Measurements from ENCODE around the gene SIL1.

SIL1 gene

DNA sequence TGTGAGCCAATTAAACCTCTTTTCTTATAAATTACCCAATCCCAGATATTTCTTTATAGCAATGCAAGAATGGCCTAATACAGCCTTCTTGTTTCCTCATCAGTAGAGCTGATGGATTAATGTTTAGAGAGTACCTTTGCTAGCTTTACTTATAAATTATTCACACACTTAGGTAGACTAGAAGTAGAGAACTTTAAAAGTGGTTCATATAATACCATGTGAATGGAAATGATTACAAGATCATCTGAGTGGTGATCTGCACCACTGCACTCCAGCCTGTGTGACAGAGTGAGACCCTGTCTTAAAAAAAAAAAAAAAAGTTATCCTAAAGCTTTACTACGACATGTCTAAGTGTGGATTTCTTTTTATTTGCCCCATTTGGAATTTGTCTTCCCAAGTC lies 299.9 kb downstream of the SIL1 start:
- Histone ChIP-seq H3K4me2 (no peak overlapping the region), H4K20me1 (no peaks in the 10 kb centered on the region), H3K27ac (no peak overlapping the region), H3K4me1 (peaks cover 48% of the 10 kb centered on the region), H3K9ac (no peak overlapping the region), H3K27me3 (no peaks in the 10 kb centered on the region), H3K4me3 (no peak overlapping the region), H3K9me3 (no peaks in the 10 kb centered on the region; the same call in 1 of the 2 replicates), H3K36me3 (peaks cover 37% of the 10 kb centered on the region)
- no peak for TF ChIP-seq Cebpa-rat (IDR thresholded peaks at IDR 0.05)
